GM10266 (cell line): ENCODE measurements around the gene N4BP2.
"Not testable (repeated sequence)": the region's sequence is repeated elsewhere in the genome, so short reads cannot be mapped to it uniquely, and the experiment has no call there.

Experiments used
- DNase-seq: peaks from one replicate; pipeline ENCODE4 v3.0.0; 2012; ENCODE audit errors: extremely low spot score
- CTCF ChIP-seq: IDR thresholded peaks from 2 replicates; pipeline ENCODE4 v1.5.1; 2012; ENCODE audit warnings: mild to moderate bottlenecking, low read depth; ENCODE audit not compliant: control insufficient read depth, insufficient read depth; ENCODE audit errors: missing control alignments

The N4BP2 gene

GRCh38 chr4:40087799-40088366 lies 31.2 kb downstream of the N4BP2 start:
- no peak for TF ChIP-seq CTCF
- no peak for DNase-seq

- DNase-seq = not testable (repeated sequence)
Measured at GRCh38 chr4:40093400-40093799, 36.8 kb downstream of the N4BP2 start.

DNA sequence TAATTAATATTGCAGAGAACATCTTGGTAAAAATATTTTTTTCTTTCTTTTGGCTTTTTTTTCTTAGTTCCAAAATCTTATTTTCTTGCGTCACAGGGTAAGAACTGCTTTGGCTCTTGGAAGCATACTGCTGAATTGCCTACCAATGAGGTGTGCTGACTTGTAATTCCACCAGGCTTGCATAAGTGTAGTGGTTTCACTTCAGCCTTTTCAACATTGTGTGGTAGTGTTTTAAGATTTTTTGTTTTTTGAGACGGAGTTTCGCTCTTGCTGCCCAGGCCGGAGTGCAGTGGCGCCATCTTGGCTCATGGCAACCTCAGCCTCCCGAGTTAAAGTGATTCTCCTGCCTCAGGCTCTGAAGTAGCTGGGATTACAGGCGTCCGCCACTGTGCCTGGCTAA lies 42.4 kb downstream of the N4BP2 start:
- TF ChIP-seq CTCF = no peak
- no peak for DNase-seq

DNA sequence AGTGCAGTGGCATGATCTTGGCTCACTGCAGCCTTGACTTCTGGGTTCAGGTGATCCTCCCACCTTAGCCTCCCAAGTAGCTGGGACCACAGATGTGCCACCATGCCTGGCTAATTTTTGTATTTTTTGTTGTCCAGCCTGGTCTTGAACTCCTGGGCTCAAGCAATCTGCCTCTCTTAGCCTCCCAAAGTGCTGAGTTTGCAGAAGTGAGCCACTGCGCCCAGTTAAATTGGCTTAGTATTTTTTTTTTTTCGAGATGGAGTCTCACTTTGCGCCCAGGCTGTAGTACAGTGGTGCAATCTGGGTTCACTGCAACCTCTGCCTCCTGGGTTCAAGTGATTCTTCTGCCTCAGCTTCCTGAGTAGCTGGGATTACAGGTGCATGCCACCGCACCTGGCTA lies 50.5 kb downstream of the N4BP2 start:
- not testable (repeated sequence) for DNase-seq

DNA sequence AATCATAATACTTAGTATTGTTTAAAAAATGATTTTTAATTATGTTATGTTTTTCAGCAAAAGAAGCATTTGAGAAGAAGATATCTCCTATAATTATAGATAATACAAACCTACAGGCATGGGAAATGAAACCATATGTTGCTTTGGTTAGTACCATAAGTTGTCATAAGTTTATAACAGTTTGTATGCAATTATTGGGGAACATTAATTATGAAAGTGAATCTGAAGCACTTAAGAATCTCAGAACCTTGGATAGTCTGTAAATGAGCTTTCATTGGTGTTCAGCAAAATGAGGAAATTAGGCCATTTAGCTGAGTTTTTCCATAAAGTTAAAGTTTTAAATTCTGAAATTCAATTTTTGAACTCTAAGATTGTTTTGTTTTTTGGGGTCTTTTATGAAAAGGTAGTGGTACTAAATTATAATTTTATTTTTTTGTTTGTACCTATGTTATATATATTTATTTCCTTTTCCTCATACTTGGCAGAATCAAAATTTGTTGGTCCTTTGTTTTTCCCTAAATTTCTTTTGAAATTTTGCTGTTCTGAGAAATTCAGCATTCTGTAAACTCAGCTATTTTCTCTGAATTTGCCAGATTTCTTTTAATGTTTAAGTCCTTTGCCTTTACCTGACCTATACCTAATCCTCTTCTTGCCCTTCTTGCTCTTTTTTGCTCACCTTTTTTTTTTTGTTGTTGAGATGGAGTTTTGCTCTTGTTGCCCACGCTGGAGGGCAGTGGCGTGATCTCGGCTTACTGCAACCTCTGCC lies 55.6 kb downstream of the N4BP2 start:
- TF ChIP-seq CTCF = no peak
- no peak for DNase-seq

DNA sequence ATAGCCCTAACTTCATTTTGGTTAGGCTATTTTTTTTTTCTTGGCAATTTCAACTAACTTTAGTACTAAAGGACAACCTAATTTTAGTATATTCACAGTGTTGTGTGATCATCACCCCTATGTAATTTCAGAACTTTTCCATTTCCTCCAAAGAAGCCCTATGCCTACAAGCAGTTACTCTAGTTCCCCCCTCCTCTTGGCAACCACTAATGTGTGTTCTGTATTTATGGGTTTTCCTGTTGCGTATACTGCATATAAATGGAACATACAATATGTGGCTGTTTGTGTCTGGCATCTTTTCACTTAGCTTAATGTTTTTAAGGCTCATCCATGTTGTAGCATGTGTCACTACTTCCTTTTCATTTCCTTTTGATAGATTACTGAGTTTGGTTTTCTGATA lies 57.6 kb downstream of the N4BP2 start:
- no peak for DNase-seq
- TF ChIP-seq CTCF = no peak

DNA sequence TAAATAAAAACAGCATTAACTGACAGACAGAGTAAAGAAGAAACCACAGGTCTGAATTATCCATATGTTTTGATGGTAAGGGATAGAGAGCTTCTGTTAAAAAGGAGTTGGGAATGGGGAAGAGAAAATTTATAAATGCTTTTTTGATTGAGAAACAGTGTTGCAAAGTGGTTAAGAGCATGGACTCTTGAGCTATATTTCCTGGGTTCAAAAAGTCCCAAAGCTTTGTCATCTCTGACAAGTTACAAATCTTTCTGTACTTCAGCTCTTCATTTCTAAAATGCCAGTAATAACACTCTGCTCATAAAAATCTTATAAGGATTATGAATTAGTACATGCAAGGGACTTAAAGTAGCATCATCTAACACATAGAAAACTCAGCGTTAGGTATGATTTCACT lies 62.2 kb downstream of the N4BP2 start:
- no peak for TF ChIP-seq CTCF
- DNase-seq = no peak

DNA sequence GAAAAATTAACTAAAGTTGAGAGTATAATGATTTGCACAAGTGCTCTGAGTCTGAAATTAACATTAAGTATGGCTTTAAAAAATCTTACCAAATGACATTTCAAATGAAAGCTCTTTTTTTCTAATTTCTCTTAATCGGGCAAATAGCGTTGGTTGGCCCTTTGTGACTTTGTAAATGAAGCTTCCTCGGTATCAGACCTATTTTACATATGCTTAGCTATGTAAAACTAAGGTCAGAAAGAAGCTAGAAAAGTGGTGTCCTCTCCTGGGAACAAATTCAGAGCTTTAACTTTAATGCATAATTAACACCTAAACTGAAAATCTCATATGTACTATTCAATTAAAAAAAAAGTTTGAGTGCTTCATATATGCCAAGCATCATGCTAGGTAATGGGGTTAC lies 62.7 kb downstream of the N4BP2 start:
- no peak for DNase-seq
- no peak for TF ChIP-seq CTCF
